HepG2 (cell line): Measurements from ENCODE around the gene DCP1B. TPM values are rescaled to one million over a fixed set of nuclear protein-coding genes. Genes with fewer than 3 reads are reported as not detected.

Experiments used
- ESRRA ChIP-seq: sonication (generic); formaldehyde crosslinking; IDR thresholded peaks from 2 replicates; pipeline ENCODE4 v1.5.1; 2020; ENCODE audit warnings: mild to moderate bottlenecking, low read depth, missing genetic modification reagents
- HNRNPUL1 ChIP-seq: fragments of 200-400 bp; formaldehyde crosslinking; IDR thresholded peaks from 2 replicates; pipeline ENCODE4 v1.6.1; 2017; ENCODE audit warnings: low read depth, mild to moderate bottlenecking, low read length, moderate library complexity
- IRF2 ChIP-seq: IDR thresholded peaks from 2 replicates; pipeline ENCODE4 v1.6.1; 2018; ENCODE audit warnings: missing genetic modification reagents, missing compliant biosample characterization
- NFE2 ChIP-seq: sonication (generic); formaldehyde crosslinking; IDR thresholded peaks from 2 replicates; pipeline ENCODE4 v1.4.0; 2020; ENCODE audit warnings: missing genetic modification reagents
- PHF21A ChIP-seq: sonication (generic); formaldehyde crosslinking; IDR thresholded peaks from 2 replicates; pipeline ENCODE4 v1.5.0; 2020; ENCODE audit warnings: mild to moderate bottlenecking, missing genetic modification reagents
- SOX13 ChIP-seq, 3 experiments: fragments of 450-650 bp in 1 of 3; sonication (generic) in 1 of 3; formaldehyde crosslinking in 1 of 3; IDR thresholded peaks in 2 of 3; conservative IDR thresholded peaks in 1 of 3; 2 replicates each; pipeline versions ENCODE4 v1.5.0 to v1.6.1; 2016 to 2020; ENCODE audit warnings: antibody characterized with exemption in 1 of 3, mild to moderate bottlenecking in 1 of 3, missing compliant biosample characterization in 1 of 3, missing genetic modification reagents in 1 of 3, moderate library complexity in 1 of 3
- ZC3H13 ChIP-seq: sonication (generic); formaldehyde crosslinking; IDR thresholded peaks from 2 replicates; pipeline ENCODE4 v1.8.1; 2023; ENCODE audit warnings: mild to moderate bottlenecking, missing genetic modification reagents, moderate library complexity
- ZKSCAN8 ChIP-seq: IDR thresholded peaks from 2 replicates; pipeline ENCODE4 v1.6.1; 2016; ENCODE audit warnings: borderline replicate concordance, missing genetic modification reagents, missing compliant biosample characterization
- ZNF468 ChIP-seq: sonication (generic); formaldehyde crosslinking; IDR thresholded peaks from 2 replicates; pipeline ENCODE4 v1.8.0; 2022; ENCODE audit warnings: mild to moderate bottlenecking, moderate library complexity, missing genetic modification reagents
- ZNF564 ChIP-seq: sonication (generic); formaldehyde crosslinking; IDR thresholded peaks from 2 replicates; pipeline ENCODE4 v1.8.1; 2023; ENCODE audit warnings: mild to moderate bottlenecking, missing genetic modification reagents
- ZNF777 ChIP-seq: sonication (generic); formaldehyde crosslinking; IDR thresholded peaks from 2 replicates; pipeline ENCODE4 v1.4.0; 2020; ENCODE audit warnings: missing genetic modification reagents
- ZNF878 ChIP-seq: sonication (generic); formaldehyde crosslinking; IDR thresholded peaks from 2 replicates; pipeline ENCODE4 v1.8.1; 2023; ENCODE audit warnings: mild to moderate bottlenecking, missing genetic modification reagents, moderate library complexity
- ZSCAN30 ChIP-seq: sonication (generic); formaldehyde crosslinking; IDR thresholded peaks from 2 replicates; pipeline ENCODE4 v1.5.0; 2020; ENCODE audit warnings: mild to moderate bottlenecking, missing genetic modification reagents
- ZZZ3 ChIP-seq: sonication (generic); formaldehyde crosslinking; IDR thresholded peaks from 2 replicates; pipeline ENCODE4 v1.4.0; 2020; ENCODE audit warnings: missing genetic modification reagents, mild to moderate bottlenecking, borderline replicate concordance
- polyA plus RNA-seq, 8 experiments: library from polyadenylated mRNA; depleted of rRNA in 3 of 8; stranded (reverse) in 7 of 8; unstranded in 1 of 8; fragments of >200 nt; fragmentation: Illumina TruSeq in 4 of 8; extraction: Trizol in 4 of 8; gene quantifications; 2 replicates each; pipeline versions ENCODE4 v1.2.1 to v1.2.3, GENCODE V29; 2011 to 2016; ENCODE audit warnings: low read depth in 4 of 8, missing spikeins in 1 of 8, mixed read lengths in 1 of 8; ENCODE audit not compliant: insufficient read depth in 1 of 8
- total RNA-seq, 5 experiments: library from RNA; depleted of rRNA; stranded (reverse); fragments of >200 nt; fragmentation: Illumina TruSeq; extraction: Trizol; gene quantifications; 2 replicates each; pipeline ENCODE4 v1.2.3, GENCODE V29; 2016; ENCODE audit warnings: low read depth in 1 of 5
- TF ChIP-seq, protein P1 (sequence below): IDR thresholded peaks from 2 replicates; pipeline ENCODE4 v1.6.1; 2016; ENCODE audit warnings: missing compliant biosample characterization, missing genetic modification reagents, borderline replicate concordance
- TF ChIP-seq, protein P2 (sequence below): sonication (generic); formaldehyde crosslinking; IDR thresholded peaks from 2 replicates; pipeline ENCODE4 v1.5.0; 2020; ENCODE audit warnings: mild to moderate bottlenecking, missing genetic modification reagents
- TF ChIP-seq, protein P3 (sequence below): IDR thresholded peaks from 2 replicates; pipeline ENCODE4 v1.6.1; 2016; ENCODE audit warnings: mild to moderate bottlenecking, missing biosample characterization, missing genetic modification reagents
- TF ChIP-seq, protein P4 (sequence below): sonication (generic); formaldehyde crosslinking; IDR thresholded peaks from 2 replicates; pipeline ENCODE4 v1.4.0; 2020; ENCODE audit warnings: missing genetic modification reagents
- TF ChIP-seq, protein P5 (sequence below): sonication (generic); formaldehyde crosslinking; IDR thresholded peaks from 2 replicates; pipeline ENCODE4 v1.4.0; 2020; ENCODE audit warnings: missing genetic modification reagents, borderline replicate concordance

Gene DCP1B
- total and polyA plus RNA-seq, 2 of the 13 experiments (the other 11 are each of a cell fraction or from before 2014, with no cell fraction given), result 11.4 to 27.2 TPM

DNA sequence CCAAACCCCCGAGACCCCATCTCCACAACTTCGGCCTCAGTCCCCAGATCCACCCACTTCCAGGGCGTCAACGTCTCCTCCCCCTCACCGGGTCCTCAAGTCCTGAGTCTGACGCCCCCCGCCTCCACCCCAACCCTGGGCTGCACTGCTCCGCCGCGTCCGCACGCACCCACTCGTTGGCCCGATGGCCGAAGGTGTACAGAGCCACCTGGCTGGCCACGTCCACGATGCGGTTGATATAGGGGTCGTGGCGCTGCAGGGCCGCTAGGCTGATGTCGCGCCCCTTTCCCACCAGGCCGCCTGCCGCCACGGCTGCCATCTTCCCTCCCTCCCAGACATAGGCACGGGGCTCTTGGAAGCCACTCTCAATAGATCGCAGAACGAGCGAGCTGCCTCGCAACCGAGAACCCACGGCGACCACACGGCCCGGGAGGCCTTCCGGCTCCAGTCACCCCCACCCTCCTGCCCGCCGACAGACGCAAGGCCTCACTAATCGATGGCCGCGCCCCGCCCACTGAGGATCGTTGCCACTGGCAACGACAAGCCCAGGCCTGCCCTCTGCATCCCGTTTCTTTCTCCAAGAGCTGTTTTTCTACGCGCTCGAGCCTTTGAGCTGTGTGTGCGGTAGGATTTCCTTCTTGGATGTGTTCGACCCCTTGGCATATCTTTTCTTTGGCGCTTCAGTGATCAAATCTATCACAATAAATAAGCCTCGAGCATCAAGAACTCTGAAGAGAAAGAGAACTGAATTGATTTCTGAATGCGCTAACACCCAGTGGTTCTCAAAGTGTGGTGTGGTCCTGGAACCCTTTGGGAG, at the start of gene DCP1B (continued):
- TF ChIP-seq NFE2 (CRISPR knock-in tag) (no peak), ZNF878 (CRISPR knock-in tag) (no peak), HNRNPUL1 (0 out of 2 replicates have a peak, but pooled peaks have one; percentile 22), ZSCAN30 (CRISPR knock-in tag) (no peak), ZZZ3 (CRISPR knock-in tag) (peak; percentile 83; the same call in 1 of the 2 replicates), IRF2 (CRISPR knock-in tag) (peak; percentile 87), ZNF564 (no peak), ESRRA (CRISPR knock-in tag) (0 out of 2 replicates have a peak, but pooled peaks have one; percentile 45), ZNF777 (peak; percentile 62), PHF21A (CRISPR knock-in tag) (peak; percentile 86; the same call in 1 of the 2 replicates), SOX13 (IDR thresholded peaks at IDR 0.05) (no peak), SOX13 (CRISPR knock-in tag; conservative IDR thresholded peaks at IDR 0.05 in 1 of 2, IDR thresholded peaks at IDR 0.05 in 1 of 2) (peak in 1 of 2 experiments; percentile 47; a peak in 2 of 4 replicates), ZKSCAN8 (0 out of 2 replicates have a peak, but pooled peaks have one; percentile 21), ZC3H13 (CRISPR knock-in tag) (peak; percentile 88), ZNF468 (0 out of 2 replicates have a peak, but pooled peaks have one; percentile 51)
- TF ChIP-seq, protein P1, sequence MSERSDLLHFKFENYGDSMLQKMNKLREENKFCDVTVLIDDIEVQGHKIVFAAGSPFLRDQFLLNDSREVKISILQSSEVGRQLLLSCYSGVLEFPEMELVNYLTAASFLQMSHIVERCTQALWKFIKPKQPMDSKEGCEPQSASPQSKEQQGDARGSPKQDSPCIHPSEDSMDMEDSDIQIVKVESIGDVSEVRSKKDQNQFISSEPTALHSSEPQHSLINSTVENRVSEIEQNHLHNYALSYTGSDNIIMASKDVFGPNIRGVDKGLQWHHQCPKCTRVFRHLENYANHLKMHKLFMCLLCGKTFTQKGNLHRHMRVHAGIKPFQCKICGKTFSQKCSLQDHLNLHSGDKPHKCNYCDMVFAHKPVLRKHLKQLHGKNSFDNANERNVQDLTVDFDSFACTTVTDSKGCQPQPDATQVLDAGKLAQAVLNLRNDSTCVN (CRISPR knock-in tag), result peak; percentile 25; the same call in 1 of the 2 replicates
- TF ChIP-seq, protein P2, sequence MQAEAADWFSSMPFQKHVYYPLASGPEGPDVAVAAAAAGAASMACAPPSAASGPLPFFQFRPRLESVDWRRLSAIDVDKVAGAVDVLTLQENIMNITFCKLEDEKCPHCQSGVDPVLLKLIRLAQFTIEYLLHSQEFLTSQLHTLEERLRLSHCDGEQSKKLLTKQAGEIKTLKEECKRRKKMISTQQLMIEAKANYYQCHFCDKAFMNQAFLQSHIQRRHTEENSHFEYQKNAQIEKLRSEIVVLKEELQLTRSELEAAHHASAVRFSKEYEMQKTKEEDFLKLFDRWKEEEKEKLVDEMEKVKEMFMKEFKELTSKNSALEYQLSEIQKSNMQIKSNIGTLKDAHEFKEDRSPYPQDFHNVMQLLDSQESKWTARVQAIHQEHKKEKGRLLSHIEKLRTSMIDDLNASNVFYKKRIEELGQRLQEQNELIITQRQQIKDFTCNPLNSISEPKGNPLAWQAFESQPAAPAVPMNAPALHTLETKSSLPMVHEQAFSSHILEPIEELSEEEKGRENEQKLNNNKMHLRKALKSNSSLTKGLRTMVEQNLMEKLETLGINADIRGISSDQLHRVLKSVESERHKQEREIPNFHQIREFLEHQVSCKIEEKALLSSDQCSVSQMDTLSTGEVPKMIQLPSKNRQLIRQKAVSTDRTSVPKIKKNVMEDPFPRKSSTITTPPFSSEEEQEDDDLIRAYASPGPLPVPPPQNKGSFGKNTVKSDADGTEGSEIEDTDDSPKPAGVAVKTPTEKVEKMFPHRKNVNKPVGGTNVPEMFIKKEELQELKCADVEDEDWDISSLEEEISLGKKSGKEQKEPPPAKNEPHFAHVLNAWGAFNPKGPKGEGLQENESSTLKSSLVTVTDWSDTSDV (CRISPR knock-in tag), result peak; percentile 55; the same call in 1 of the 2 replicates
- TF ChIP-seq, protein P3, sequence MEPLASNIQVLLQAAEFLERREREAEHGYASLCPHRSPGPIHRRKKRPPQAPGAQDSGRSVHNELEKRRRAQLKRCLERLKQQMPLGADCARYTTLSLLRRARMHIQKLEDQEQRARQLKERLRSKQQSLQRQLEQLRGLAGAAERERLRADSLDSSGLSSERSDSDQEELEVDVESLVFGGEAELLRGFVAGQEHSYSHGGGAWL, result peak; percentile 28; the same call in 1 of the 2 replicates
- TF ChIP-seq, protein P4, sequence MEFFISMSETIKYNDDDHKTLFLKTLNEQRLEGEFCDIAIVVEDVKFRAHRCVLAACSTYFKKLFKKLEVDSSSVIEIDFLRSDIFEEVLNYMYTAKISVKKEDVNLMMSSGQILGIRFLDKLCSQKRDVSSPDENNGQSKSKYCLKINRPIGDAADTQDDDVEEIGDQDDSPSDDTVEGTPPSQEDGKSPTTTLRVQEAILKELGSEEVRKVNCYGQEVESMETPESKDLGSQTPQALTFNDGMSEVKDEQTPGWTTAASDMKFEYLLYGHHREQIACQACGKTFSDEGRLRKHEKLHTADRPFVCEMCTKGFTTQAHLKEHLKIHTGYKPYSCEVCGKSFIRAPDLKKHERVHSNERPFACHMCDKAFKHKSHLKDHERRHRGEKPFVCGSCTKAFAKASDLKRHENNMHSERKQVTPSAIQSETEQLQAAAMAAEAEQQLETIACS (CRISPR knock-in tag), result no peak
- TF ChIP-seq, protein P5, sequence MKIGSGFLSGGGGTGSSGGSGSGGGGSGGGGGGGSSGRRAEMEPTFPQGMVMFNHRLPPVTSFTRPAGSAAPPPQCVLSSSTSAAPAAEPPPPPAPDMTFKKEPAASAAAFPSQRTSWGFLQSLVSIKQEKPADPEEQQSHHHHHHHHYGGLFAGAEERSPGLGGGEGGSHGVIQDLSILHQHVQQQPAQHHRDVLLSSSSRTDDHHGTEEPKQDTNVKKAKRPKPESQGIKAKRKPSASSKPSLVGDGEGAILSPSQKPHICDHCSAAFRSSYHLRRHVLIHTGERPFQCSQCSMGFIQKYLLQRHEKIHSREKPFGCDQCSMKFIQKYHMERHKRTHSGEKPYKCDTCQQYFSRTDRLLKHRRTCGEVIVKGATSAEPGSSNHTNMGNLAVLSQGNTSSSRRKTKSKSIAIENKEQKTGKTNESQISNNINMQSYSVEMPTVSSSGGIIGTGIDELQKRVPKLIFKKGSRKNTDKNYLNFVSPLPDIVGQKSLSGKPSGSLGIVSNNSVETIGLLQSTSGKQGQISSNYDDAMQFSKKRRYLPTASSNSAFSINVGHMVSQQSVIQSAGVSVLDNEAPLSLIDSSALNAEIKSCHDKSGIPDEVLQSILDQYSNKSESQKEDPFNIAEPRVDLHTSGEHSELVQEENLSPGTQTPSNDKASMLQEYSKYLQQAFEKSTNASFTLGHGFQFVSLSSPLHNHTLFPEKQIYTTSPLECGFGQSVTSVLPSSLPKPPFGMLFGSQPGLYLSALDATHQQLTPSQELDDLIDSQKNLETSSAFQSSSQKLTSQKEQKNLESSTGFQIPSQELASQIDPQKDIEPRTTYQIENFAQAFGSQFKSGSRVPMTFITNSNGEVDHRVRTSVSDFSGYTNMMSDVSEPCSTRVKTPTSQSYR (CRISPR knock-in tag), result peak; percentile 55
